Neutrophil (primary cell): ENCODE measurements around the gene MICU2.

Experiments
- H3K27ac ChIP-seq: fragments of 200-600 bp; sonication (generic); 2 replicates; pipeline ENCODE4 v1.5.1; 2016; ENCODE audit warnings: mild to moderate bottlenecking, moderate library complexity
- H3K27me3 ChIP-seq: fragments of 200-600 bp; sonication (generic); 2 replicates; pipeline ENCODE4 v1.6.0; 2016; ENCODE audit warnings: mild to moderate bottlenecking
- H3K36me3 ChIP-seq: fragments of 200-600 bp; sonication (generic); 2 replicates; pipeline ENCODE4 v1.5.1; 2017
- H3K4me1 ChIP-seq, 2 experiments: fragments of 200-600 bp in 1 of 2; sonication (generic) in 1 of 2; 1 replicate in 1 of 2; 2 replicates in 1 of 2; pipeline versions ENCODE4 v1.5.1 to v1.6.1; 2013 to 2016; ENCODE audit warnings: low read depth in 1 of 2, low read length in 1 of 2, mild to moderate bottlenecking in 1 of 2, moderate library complexity in 1 of 2; ENCODE audit not compliant: control insufficient read depth in 1 of 2, insufficient read depth in 1 of 2
- H3K4me3 ChIP-seq, 2 experiments: fragments of 200-600 bp in 1 of 2; sonication (generic) in 1 of 2; 1 replicate in 1 of 2; 2 replicates in 1 of 2; pipeline ENCODE4 v1.5.1; 2013 to 2016; ENCODE audit warnings: low read depth in 1 of 2, low read length in 1 of 2, mild to moderate bottlenecking in 1 of 2, moderate library complexity in 1 of 2
- H3K9me3 ChIP-seq: fragments of 200-600 bp; sonication (generic); 2 replicates; pipeline ENCODE4 v1.5.1; 2016
- TF ChIP-seq, protein P1 (sequence below): fragments of 200-600 bp; sonication (generic); IDR thresholded peaks from 2 replicates; pipeline ENCODE4 v1.5.1; 2016; ENCODE audit warnings: antibody characterized with exemption

Gene MICU2

DNA sequence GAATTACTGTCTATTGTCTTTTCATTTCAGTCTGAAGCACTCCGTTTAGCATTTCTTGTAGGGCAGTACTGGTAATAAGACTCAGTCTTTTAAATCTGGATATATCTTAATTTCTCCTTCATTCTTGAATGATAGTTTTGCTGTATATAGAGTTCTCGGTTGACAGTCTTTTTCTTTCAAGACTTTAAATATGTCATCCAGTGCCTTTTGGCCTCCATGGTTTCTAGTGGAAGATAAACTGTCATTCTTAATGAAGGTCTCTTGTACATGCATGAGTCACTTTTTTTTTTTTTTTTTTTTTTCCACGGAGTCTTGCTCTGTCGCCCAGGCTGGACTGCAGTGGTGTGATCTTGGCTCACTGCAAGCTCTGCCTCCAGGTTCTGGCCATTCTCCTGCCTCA lies 117.6 kb downstream of the MICU2 start:
- H3K4me1 ChIP-seq, result no peaks in the 10 kb centered on the region
- TF ChIP-seq, protein P1, sequence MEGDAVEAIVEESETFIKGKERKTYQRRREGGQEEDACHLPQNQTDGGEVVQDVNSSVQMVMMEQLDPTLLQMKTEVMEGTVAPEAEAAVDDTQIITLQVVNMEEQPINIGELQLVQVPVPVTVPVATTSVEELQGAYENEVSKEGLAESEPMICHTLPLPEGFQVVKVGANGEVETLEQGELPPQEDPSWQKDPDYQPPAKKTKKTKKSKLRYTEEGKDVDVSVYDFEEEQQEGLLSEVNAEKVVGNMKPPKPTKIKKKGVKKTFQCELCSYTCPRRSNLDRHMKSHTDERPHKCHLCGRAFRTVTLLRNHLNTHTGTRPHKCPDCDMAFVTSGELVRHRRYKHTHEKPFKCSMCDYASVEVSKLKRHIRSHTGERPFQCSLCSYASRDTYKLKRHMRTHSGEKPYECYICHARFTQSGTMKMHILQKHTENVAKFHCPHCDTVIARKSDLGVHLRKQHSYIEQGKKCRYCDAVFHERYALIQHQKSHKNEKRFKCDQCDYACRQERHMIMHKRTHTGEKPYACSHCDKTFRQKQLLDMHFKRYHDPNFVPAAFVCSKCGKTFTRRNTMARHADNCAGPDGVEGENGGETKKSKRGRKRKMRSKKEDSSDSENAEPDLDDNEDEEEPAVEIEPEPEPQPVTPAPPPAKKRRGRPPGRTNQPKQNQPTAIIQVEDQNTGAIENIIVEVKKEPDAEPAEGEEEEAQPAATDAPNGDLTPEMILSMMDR, result no peak
- H3K4me3 ChIP-seq, result no peak overlapping the region
- H3K27ac ChIP-seq, result no peak overlapping the region
- H3K27me3 ChIP-seq, result no peaks in the 10 kb centered on the region
- no peaks in the 10 kb centered on the region for H3K9me3 ChIP-seq
- H3K36me3 ChIP-seq, result peaks cover 20% of the 10 kb centered on the region

DNA sequence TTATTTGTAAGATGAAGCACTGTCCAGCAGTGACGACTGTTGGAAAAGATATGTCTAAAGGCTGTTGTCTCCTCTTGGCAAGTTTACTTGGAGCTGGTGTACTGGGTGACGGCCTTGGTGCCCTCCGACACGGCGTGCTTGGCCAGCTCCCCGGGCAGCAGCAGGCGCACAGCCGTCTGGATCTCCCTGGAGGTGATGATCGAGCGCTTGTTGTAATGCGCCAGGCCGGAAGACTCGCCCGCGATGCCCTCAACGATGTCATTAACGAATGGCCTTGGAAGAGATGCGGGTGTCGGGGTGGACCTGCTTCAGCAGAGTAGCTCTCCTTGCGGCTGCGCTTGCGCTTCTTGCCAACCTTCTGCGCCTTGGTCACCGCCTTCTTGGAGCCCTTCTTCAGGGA lies 120.2 kb downstream of the MICU2 start:
- Histone ChIP-seq H3K27me3 (no peaks in the 10 kb centered on the region), H3K36me3 (no peaks in the 10 kb centered on the region)

DNA sequence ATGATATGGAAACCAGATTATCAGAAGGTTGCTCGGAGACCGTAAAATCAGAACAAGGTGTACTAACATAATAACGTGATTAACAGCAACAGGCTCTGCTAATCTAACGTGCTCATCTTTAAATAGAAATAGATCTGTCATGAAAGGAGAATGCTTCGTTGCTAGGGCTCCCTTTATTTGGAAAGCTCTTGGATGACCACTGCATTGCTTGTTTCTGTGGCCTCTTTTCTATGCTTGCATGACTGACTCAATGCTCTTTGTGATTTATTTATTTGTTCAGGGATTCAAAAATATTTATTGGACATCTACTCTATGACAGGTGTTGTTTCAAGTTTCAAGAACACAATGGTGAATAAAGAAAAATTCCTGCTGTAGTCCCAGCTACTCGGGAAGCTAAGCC lies 122.6 kb downstream of the MICU2 start:
- H3K4me1 ChIP-seq, result peaks cover 8 to 11% of the 10 kb centered on the region in 2 experiments
- no peaks in the 10 kb centered on the region for H3K9me3 ChIP-seq
- H3K27ac ChIP-seq, result no peak overlapping the region
- TF ChIP-seq, protein P1, result no peak
- H3K27me3 ChIP-seq, result no peaks in the 10 kb centered on the region
- no peaks in the 10 kb centered on the region for H3K36me3 ChIP-seq
- no peak overlapping the region for H3K4me3 ChIP-seq

More for the DNA sequence above, 120.2 kb downstream of the MICU2 start:
- TF ChIP-seq, protein P1, result no peak
- no peaks in the 10 kb centered on the region for H3K9me3 ChIP-seq
- no peak overlapping the region for H3K27ac ChIP-seq
- H3K4me3 ChIP-seq, result no peak overlapping the region
- H3K4me1 ChIP-seq, result peaks cover 3 to 5% of the 10 kb centered on the region in 2 experiments

DNA sequence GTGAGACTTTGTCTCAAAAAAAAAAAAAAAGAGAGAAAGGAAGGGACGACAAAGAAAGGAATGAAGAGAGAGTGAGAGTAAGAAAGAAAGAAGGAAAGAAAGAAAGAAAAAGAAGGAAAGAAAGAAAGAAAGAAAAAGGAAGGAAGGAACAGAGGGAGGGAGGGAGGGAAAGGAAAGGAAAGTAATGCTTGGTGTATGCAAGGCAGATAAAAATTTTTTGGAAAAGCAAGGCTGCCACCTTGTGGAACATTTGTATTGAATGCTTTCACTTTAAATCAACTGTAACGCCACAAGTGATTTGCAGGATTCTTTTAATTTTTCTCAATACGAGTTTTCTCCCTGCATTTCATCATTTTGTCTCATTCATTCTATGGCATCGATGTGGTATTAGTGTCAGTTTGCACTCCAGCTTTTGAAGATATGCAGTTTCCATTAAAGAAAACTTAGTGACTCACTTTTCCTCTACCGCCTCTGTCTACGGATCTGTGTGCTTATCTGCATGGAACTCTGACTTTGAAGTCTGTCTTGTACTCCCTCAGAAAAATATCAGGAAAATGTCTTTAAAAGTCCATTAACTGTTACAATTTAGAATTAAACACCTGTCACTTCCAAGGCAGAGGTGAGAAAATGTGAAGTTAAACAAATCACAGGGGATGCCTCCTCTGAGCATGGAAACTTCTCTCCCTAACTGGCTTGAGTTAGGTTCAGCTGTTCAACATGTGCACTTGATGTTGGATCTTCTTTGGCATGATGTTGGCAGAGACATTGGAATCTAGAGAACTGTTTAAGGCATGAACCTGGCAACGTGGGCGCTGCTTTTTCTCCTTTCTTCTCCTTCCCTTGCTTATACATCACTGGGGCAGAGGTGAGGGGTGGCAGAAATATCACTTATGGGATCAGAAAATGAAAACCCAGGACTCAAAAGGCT lies 124.8 kb downstream of the MICU2 start:
- Histone ChIP-seq H3K4me1 (peaks cover 8 to 11% of the 10 kb centered on the region in 2 experiments), H3K27me3 (no peaks in the 10 kb centered on the region), H3K27ac (no peak overlapping the region), H3K36me3 (no peaks in the 10 kb centered on the region), H3K4me3 (no peak overlapping the region), H3K9me3 (no peaks in the 10 kb centered on the region)
- TF ChIP-seq, protein P1, result peak; percentile 50

DNA sequence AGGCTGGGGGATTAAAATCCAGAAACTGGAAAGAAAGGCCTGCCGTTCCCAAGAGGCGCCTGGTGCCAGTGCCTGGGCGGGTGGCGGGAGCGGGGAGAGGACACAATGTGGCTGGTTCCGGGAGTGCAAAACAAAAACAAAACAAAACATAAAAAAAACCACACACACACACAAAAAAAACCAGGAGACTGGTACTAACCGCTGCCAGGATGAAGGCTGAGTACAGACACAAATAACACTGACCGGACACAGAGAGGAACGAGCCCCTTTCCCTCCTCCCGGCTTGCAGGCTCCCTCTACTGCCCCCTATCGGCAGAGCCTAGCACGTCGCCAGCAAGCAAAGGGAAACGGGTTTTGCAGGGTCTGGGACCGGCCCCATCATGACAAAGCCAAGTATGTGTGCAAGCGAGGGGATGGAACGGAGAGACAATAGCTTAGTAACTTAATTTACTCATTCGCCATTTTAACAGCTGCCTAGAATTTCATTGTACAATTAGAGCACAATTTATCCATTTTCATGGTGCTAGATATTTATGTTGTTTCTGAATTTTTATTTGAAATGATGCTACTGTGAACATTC lies 127.0 kb downstream of the MICU2 start:
- Histone ChIP-seq H3K4me1 (peaks cover 8 to 11% of the 10 kb centered on the region in 2 experiments), H3K36me3 (no peaks in the 10 kb centered on the region), H3K4me3 (peak overlapping the region; percentile 54 to 56), H3K27me3 (no peaks in the 10 kb centered on the region), H3K27ac (no peak overlapping the region), H3K9me3 (no peaks in the 10 kb centered on the region)
- TF ChIP-seq, protein P1, result peak; percentile 91
